ENCODE results near the gene TSPAN15.

TSPAN15 gene

DNA sequence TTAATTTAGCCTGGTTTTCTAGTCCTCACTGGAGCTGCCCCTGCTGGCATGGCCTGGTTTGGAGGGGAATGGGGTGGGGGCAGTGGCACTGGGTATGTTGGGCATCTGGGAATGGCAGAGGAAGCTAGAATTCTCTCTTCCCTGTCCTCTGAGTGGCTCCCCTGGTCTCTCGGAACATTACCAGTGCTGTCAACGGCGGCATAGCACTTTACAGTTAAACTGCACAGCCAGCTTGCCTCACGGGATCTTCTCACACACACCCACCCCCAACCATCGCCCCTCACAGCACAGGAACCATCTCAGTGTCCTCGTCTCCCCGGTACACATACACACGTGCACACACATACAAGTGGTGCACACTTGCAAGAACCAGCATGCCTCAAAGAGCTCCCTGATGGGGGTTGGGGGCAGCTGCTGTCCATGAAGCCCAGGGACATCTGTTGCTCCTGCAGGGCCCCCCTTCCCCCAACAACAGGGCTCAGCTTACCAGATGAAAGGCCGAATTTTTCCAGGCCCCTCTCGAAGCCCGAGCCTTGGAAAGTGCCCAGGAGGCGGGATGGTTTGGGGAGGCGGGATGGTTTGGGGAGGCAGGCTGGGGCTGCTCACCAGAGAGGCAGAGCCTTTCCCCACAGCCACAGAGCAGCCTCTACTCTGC lies 41.0 kb downstream of the TSPAN15 start:
- TF ChIP-seq, protein P1, sequence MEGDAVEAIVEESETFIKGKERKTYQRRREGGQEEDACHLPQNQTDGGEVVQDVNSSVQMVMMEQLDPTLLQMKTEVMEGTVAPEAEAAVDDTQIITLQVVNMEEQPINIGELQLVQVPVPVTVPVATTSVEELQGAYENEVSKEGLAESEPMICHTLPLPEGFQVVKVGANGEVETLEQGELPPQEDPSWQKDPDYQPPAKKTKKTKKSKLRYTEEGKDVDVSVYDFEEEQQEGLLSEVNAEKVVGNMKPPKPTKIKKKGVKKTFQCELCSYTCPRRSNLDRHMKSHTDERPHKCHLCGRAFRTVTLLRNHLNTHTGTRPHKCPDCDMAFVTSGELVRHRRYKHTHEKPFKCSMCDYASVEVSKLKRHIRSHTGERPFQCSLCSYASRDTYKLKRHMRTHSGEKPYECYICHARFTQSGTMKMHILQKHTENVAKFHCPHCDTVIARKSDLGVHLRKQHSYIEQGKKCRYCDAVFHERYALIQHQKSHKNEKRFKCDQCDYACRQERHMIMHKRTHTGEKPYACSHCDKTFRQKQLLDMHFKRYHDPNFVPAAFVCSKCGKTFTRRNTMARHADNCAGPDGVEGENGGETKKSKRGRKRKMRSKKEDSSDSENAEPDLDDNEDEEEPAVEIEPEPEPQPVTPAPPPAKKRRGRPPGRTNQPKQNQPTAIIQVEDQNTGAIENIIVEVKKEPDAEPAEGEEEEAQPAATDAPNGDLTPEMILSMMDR (conservative IDR thresholded peaks at IDR 0.05; ENCODE audit: low read length): no peak
- H3K4me3 ChIP-seq (ENCODE audit: low read length): no peak overlapping the region
- DNase-seq (ENCODE audit: low read depth): no peak

DNA sequence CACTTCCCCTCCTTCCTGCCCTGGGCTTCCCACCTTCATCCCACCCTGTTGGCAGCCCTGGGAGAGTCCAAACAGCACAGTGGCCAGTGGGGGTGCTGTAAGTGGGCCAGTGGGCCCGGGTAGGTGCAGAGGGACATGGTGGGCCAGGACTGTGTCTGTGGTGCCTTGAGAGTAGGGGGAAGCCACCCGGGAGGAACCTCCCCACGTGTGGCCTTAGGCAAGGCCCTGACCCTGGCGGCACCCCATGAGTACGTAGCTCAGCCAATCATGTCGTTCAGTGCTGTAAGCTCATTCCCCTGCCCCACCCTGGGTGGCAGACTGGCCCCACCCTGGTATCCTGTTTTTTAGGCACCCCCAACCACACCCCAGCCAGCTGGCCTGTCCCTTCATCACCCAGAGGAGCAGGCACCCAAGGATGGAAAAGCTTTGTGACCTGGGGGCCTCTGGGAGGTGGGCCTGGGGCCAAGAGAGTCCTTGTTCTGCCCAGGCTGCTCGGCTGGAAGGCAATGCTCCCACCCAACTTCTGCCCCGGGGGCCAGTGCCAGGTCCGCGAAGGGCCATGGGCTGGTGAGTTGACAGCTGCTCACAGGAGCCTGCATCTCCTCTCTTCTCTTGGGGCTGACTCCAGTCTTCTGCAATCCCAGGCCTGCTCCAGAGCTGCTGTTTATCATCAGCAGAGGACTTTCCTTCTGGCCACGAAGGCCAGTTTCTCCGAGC lies 41.6 kb downstream of the TSPAN15 start:
- no peak overlapping the region for H3K4me3 ChIP-seq (ENCODE audit: low read length)
- DNase-seq (ENCODE audit: low read depth): no peak
- TF ChIP-seq, protein P1 (conservative IDR thresholded peaks at IDR 0.05; ENCODE audit: low read length): no peak

DNA sequence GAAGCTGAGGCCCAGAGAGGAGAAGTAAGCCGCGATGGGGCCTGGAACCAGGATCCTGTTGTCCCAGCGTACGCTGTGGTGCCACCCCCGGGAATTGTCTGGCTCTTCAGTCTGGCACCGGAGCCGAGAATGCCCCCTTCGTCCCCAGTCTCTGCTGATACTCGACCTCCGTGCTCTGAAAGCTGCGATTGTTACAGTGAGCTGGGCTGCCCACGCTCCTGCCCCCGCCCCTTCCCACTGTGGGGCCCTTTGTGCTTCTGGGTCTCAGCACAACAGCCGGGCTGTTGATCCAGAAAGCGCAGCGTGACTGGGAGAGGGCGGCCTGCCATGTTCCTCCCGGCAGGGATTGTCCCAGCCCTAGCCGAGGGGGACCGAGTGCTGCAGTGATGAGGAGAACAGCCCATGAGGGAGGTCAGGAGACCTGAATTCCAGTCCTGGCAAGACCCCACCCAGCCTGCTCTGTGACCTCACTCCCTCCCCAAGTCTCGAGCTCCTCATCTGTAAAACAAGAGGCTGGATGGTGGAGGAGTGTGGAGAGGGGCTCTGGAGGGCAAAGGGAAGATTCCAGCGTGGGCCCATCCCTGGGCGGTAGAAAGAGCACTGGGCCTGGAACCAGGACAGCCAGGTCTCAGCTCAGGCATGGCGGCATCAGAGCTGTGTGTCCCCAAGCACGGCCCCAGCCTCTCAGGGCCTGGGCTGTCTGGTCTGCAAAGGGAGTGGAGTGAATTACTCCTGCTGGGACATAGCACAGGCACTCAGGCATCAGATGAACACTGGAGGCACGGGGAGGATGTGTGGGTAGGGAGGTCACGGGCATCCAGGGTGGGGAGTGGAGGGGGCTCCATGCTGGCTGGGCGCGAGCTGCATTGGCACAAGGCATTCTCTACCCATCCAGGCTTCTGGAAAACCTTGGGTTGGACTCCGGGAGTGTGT lies 43.6 kb downstream of the TSPAN15 start:
- TF ChIP-seq, protein P1 (conservative IDR thresholded peaks at IDR 0.05; ENCODE audit: low read length): no peak
- DNase-seq (ENCODE audit: low read depth): no peak
- H3K4me3 ChIP-seq (ENCODE audit: low read length): no peak overlapping the region

DNA sequence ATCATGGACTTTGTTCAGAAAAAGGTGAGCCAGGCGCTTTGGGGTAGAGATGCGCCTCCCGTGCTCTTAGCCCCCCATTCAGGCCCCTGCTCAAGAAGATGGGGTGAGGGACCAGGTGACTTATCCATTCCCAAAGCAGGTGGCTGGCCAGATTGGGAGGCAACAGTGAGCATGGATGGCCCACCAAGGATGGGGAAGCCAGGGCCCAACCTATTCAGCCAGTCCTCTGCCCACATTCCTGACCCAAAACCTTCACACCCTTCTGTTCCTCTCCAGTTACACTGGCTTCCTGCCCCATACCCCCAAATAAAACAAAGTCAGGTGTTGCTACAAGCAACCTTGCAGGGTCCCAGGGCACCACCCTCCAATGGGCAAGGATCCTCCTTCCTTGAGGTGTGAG lies 44.4 kb downstream of the TSPAN15 start:
- no peak overlapping the region for H3K4me3 ChIP-seq (ENCODE audit: low read length)
- DNase-seq (ENCODE audit: low read depth): no peak
- TF ChIP-seq, protein P1 (conservative IDR thresholded peaks at IDR 0.05; ENCODE audit: low read length): no peak

DNA sequence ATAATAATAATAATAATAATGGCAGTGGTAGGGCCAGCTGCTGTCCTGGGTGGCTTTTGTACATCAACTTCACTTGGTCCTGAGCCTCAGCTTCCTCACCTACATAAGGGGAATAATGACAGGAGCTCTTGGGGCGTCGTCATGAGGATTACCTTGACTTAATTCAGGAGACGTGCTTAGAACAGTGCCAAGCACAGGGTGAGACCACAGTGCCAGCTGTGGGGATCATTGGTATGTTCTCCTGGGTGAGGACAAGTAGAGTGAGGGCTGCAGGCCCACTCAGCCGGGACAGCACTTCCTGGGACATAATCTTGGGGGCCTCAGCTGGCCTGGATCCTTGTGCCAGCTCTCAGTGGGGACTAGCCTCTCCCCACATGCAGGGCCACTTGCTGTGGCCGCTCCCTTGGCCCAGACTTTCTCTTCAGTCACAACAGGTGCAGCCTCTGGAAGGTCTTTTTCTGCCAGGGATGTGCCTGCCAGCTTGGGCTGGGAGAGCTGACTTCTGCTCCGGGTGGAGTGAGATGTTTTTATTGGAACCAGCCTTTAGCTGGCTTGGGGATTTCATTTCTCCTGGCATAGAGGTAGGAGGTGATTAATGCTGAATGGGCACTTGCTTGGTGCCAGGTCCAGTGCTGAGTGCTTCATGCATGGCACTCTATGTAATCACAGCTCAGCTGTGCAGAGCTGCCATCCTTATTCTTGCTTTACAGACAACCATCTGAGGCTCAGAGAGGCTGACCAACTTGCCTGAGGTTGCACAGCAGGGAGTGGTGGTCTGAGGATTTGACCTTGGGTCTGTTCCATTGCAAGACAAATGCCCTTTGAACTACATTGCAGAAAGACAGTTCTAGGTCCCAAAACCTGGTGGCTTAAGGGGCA lies 45.3 kb downstream of the TSPAN15 start:
- no peak for DNase-seq (ENCODE audit: low read depth)
- TF ChIP-seq, protein P1 (conservative IDR thresholded peaks at IDR 0.05; ENCODE audit: low read length): no peak
- H3K4me3 ChIP-seq (ENCODE audit: low read length): no peak overlapping the region

GRCh38 chr10:69497231-69497561 lies 45.9 kb downstream of the TSPAN15 start:
- TF ChIP-seq, protein P1 (conservative IDR thresholded peaks at IDR 0.05; ENCODE audit: low read length): no peak
- no peak for DNase-seq (ENCODE audit: low read depth)
- no peak overlapping the region for H3K4me3 ChIP-seq (ENCODE audit: low read length)
